GM19455 (cell line): Measurements from ENCODE around the gene TRIM37.
"Not testable (repeated sequence)": the region's sequence is repeated elsewhere in the genome, so short reads cannot be mapped to it uniquely, and the experiment has no call there.

Experiments
- ATAC-seq: cut with Tn5 transposase; IDR thresholded peaks from one replicate; pipeline ENCODE4 v1.9.1; 2021; ENCODE audit not compliant: unreplicated experiment

TRIM37 gene

DNA sequence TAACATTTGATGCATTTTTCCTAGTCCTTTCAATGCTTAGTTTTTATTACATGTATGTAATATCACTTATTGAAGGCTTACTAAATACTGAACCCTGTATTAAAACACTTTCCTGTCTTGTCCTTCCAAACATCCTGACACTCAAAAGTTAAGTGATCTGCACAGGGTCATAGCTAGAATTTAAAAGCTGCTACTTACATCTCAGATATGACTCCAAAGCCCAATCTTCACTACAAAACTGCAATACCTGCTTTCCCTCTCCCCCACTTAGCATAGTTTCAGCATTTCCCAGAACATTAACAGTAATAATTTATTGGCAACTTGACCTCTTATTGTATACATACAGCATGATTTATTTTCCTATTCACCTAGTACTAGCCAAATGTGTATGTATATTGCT lies 4.3 kb upstream of the TRIM37 start:
- no peak for ATAC-seq

- ATAC-seq: no peak
Measured at GRCh38 chr17:59108400-59109102, 1.9 kb upstream of the TRIM37 start.

- no peak for ATAC-seq
Measured at GRCh38 chr17:59107306-59107670, 608 bp upstream of the TRIM37 start.

DNA sequence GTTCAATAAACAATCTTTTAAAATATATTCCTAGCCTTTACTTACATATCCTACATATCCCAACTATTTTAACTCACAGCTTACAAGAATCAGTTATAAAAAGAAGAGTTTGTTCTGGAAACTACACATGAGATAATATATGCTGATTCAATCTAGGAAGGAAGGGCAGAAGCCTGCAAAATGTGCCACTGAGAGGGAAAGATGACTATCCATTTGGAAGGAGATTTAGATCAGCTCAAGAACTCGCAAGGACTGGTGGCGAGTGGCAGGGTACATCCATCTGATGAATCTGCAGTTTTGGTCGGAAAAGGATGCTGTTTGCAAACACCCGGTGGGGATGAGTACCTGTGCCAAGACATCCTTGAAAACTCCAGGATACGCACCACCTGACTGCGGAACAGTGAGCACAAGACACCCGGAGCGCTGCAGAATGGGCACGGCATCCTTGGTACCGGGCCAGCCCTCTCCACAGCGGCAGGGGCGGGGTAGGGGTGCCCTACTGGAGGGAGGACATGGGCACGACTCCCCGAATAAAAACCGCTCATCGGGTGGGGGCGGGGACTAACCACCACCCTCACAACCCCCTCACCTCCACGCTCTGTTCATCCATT lies 723 bp downstream of the TRIM37 start:
- peak; percentile 21 for ATAC-seq

GRCh38 chr17:59101178-59101577 lies 5.5 kb downstream of the TRIM37 start:
- no peak for ATAC-seq

DNA sequence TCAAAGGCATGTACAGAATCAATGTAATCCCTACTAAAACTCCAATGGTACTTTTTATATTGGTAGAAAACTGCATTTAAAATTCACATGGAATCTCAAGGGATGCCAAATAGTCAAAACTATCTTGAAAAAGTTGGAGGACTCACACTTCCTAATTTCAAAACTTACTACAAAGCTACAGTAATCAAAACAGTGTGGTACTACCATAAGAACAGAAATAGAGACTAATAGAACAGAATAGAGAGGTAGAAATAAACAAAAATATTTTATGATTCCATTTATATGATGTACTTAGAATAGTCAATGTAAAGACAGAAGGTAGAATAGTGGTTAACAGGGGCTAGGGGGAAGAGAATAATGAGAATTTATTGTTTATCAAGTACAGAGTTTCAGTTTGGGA lies 8.8 kb downstream of the TRIM37 start:
- no peak for ATAC-seq

- no peak for ATAC-seq
Measured at GRCh38 chr17:59094861-59095530, 11.7 kb downstream of the TRIM37 start.

- ATAC-seq: no peak
Measured at GRCh38 chr17:59093702-59094231, 12.9 kb downstream of the TRIM37 start.

- ATAC-seq: no peak
Measured at GRCh38 chr17:59093145-59093701, 13.5 kb downstream of the TRIM37 start.

GRCh38 chr17:59090593-59090992 lies 16.1 kb downstream of the TRIM37 start:
- not testable (repeated sequence) for ATAC-seq

GRCh38 chr17:59084154-59084553 lies 22.5 kb downstream of the TRIM37 start:
- no peak for ATAC-seq

DNA sequence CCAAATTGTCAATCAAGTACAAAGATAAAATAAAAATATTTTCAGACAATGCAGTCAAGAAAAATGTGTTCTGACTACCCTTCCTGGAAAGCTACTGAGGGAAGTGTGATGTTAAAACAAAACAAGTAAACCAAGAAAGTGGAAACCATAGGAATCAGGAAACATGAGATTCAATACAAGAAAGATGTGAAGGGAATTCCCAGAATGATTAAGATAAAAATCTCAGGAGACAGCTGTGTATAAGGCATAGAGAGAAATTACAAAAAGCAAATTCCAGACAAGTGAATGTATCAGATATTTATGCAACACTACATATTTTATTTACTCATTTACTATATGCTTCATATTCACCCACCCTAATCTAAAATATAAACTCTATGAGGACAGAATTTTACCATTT lies 32.2 kb downstream of the TRIM37 start:
- ATAC-seq: no peak

GRCh38 chr17:59073972-59074371 lies 32.7 kb downstream of the TRIM37 start:
- ATAC-seq: no peak

DNA sequence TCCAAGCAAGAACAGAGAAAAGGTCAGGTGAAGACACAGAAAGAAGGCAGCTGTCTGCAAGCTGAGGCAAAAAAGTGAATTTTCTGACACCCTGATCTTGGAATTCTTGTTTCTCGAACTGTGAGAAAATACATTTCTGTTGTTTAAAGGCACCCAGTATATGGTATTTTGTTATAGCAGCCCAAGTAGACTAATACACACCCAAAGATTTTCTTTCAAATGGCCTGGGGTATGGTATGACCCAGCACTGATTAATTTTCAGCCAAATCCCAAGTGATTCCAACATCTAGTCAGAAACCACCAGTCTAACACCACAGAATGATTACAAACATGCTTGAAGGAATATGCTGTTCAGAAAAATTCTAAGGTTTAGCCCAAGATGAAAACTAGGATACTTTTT lies 36.8 kb downstream of the TRIM37 start:
- ATAC-seq: no peak

DNA sequence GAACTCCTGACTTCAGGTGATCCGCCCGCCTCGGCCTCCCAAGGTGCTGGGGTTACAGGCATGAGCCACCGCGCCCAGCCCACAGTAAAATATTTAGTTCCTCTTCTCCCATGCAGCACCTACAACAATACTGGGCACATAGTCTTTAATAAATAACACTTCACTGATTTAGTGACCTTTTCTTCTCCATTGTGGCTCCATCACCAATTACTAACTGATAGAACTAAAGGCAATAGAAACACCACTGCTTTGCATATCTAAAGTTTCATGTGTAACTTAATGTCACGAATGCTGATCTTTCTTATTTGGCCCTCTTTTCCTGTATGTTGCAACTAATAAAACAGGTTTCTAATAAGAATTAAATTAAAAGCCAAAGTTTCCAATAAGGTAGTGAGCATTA lies 38.9 kb downstream of the TRIM37 start:
- ATAC-seq: no peak

- no peak for ATAC-seq
Measured at GRCh38 chr17:59067340-59067739, 39.3 kb downstream of the TRIM37 start.

DNA sequence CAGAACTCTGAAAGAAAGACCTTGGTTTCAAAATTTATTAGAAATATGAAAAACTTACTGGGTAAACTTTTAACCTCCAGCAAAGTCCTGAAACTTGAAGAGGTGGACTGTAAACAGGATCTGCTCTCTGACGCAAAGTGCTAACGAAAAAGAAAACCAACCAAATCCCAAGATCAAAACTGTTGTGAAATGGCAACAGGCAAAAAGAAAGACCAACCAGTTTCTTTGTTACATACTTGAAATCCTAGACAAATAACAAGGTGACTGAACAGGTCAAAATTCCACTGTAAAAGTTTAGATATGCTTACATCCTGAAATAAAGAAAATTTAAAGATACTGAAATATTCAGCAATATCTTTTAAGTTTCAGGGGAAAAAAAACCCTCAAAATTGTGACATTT lies 44.2 kb downstream of the TRIM37 start:
- ATAC-seq: no peak

- ATAC-seq: no peak
Measured at GRCh38 chr17:59056857-59057256, 49.8 kb downstream of the TRIM37 start.

DNA sequence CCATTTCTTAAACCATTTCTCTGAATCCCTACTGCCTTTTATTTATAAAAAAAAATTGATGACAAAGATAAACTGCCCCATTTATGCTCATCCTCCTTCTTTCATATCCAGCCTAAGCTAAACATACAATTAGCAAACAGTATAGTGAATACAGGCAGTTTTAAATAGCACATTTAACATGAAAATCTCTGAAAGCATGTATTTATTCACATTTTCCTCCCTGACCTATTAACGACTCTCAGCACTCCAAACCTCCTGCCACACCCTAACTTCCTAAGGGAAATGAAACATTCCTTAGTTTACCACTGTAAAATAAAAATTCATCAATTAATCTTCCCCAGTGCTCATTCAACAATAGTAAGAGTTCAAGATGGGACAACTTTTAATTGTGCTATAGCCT lies 56.9 kb downstream of the TRIM37 start:
- no peak for ATAC-seq

- ATAC-seq: no peak
Measured at GRCh38 chr17:59047616-59048015, 59.1 kb downstream of the TRIM37 start.

- no peak for ATAC-seq
Measured at GRCh38 chr17:59046192-59046591, 60.5 kb downstream of the TRIM37 start.

GRCh38 chr17:59038734-59039133 lies 67.9 kb downstream of the TRIM37 start:
- no peak for ATAC-seq
